Daoy (cell line): ENCODE data around the gene DIP2C. TPM values are rescaled to one million over a fixed set of nuclear protein-coding genes. Genes with fewer than 3 reads are reported as not detected.

Source experiments
- DNase-seq: peaks from one replicate; pipeline ENCODE4 v3.0.0-alpha.2; 2015; ENCODE audit warnings: low read depth
- total RNA-seq: library from RNA; depleted of rRNA; stranded (reverse); fragments of >200 nt; shearing (Covaris generic); gene quantifications from 2 replicates; pipeline ENCODE4 v1.2.3, GENCODE V29; 2014

Gene DIP2C
- total RNA-seq, 1 experiment from 2014 or later: 2.7 TPM

- DNase-seq: no peak
Observed at GRCh38 chr10:497898-498451, 191.5 kb downstream of the DIP2C start.

GRCh38 chr10:497289-497688 is 192.2 kb downstream of the DIP2C start:
- DNase-seq: no peak

GRCh38 chr10:494556-494955 is 194.9 kb downstream of the DIP2C start:
- DNase-seq: no peak

GRCh38 chr10:494149-494542 is 195.3 kb downstream of the DIP2C start:
- no peak for DNase-seq

GRCh38 chr10:493391-494148 is 195.9 kb downstream of the DIP2C start:
- DNase-seq: no peak

GRCh38 chr10:492836-493235 is 196.6 kb downstream of the DIP2C start:
- DNase-seq: no peak

GRCh38 chr10:491667-492424 is 197.6 kb downstream of the DIP2C start:
- DNase-seq: no peak

GRCh38 chr10:490891-491571 is 198.4 kb downstream of the DIP2C start:
- no peak for DNase-seq

- no peak for DNase-seq
Observed at GRCh38 chr10:490256-490655, 199.2 kb downstream of the DIP2C start.

- no peak for DNase-seq
Observed at GRCh38 chr10:489330-489729, 200.1 kb downstream of the DIP2C start.

GRCh38 chr10:488933-489215 is 200.6 kb downstream of the DIP2C start:
- DNase-seq: no peak

GRCh38 chr10:488081-488932 is 201.2 kb downstream of the DIP2C start:
- no peak for DNase-seq

- no peak for DNase-seq
Observed at GRCh38 chr10:486666-487322, 202.7 kb downstream of the DIP2C start.

- DNase-seq: no peak
Observed at GRCh38 chr10:486206-486605, 203.3 kb downstream of the DIP2C start.

- no peak for DNase-seq
Observed at GRCh38 chr10:485776-486175, 203.7 kb downstream of the DIP2C start.

GRCh38 chr10:484925-485661 is 204.4 kb downstream of the DIP2C start:
- no peak for DNase-seq

GRCh38 chr10:484441-484924 is 205.0 kb downstream of the DIP2C start:
- DNase-seq: peak; percentile 32

- no peak for DNase-seq
Observed at GRCh38 chr10:483261-483660, 206.2 kb downstream of the DIP2C start.

- no peak for DNase-seq
Observed at GRCh38 chr10:482848-483247, 206.6 kb downstream of the DIP2C start.

GRCh38 chr10:482051-482501 is 207.4 kb downstream of the DIP2C start:
- no peak for DNase-seq
